NCI-H82 (cell line): ENCODE results near the gene SLC22A5.
"Not testable (repeated sequence)": the region's sequence is repeated elsewhere in the genome, so short reads cannot be mapped to it uniquely, and the experiment has no call there.

Experiments
- DNase-seq: peaks from one replicate; lab custom pipeline; 2025; lab: John Stamatoyannopoulos, UW

The SLC22A5 gene

DNA sequence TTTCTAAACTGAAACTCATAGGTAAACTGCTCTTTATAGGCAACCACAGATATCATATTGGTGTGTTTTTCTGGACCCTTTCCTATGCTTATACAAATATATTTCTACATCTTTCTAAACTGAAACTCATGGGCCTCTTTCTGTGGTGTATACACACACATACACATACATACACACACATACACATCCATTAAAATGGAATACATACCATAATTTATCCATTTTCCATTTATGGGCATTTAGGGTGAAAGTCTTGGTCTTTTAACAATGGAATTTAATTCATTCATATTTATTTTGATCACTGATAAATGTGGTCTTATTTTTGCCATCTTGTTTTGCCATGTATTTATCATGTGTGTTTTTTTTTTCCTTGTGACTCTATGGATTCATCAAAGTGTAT, 44.1 kb downstream of the SLC22A5 start:
- no peak for DNase-seq

- no peak for DNase-seq
These were observed 45.3 kb downstream of the SLC22A5 start for GRCh38 chr5:132414634-132415378.

- DNase-seq, result not testable (repeated sequence)
These were observed 46.0 kb downstream of the SLC22A5 start for GRCh38 chr5:132415516-132415915.

DNA sequence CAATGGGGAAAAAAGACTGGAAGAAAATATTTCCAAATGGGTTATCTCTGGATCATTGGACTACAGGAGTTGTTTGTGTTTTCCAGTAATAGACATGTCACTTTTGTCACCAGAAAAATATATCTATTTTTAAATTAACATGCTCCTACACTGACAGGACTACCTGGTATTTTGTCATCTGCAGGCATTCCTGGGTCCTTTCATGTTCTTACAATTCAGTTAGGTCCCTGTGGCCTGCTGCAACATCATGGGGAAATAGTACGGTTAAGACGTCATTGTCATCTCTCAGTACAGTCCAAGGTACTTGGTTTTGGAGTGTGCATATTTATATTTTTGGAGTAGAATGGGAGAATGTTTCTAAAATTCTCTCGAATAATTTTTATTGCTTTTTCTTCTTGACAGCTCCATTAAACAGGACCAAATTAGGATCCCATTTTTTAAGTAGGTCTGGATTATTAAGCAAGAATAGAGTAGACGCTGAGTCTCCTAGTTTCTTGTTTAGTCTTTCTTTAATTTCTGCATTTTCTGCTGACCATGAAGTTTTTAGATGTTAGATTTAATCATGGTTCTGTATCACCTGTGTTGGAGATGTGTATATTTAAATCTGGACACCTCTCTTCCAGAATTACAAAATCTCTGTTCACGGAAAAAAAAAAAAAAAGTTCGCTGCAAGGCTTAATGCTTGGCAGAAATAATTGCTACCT, 46.9 kb downstream of the SLC22A5 start:
- no peak for DNase-seq

GRCh38 chr5:132417010-132417439, 47.5 kb downstream of the SLC22A5 start:
- peak; percentile 4 for DNase-seq

DNA sequence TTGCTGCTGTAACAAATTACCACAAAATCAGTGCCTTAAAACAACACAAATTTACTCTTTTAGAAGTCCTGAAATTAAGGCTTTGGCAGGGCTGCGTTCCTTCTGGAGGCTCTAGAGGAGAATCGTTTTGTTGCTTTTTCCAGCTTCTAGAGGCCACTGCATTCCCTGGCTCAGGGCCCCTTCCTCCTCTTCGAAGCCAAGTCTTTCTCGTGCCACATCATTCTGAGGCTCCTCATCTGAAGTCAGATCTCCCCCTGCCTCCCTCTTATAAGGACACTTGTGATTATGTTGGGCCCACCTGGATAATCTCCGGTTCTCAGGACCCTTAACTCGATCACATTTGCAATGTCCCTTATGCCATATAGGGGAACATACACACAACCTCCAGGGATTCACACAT, 48.0 kb downstream of the SLC22A5 start:
- peak; percentile 46 for DNase-seq

- no peak for DNase-seq
These were observed 48.5 kb downstream of the SLC22A5 start for GRCh38 chr5:132417889-132418485.

DNA sequence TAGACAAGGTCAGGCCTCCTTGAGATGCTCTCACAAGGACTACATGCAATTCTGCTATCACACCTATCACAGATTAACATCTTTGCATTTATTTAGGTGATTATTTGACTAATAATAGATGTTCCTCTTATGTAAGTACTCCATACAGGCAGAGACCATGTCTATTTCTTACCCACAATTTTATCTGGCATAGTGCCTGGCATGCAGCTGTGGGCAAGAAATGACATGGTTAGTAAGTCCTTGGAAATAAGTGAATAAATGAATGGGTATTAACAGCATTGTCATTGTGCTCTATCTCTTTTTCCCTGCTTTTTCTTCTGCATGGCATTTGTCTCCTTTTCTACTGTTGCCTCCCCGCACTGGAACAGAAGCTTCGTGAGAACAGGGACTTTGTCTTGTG, 49.4 kb downstream of the SLC22A5 start:
- DNase-seq, result no peak

GRCh38 chr5:132419502-132420468, 50.3 kb downstream of the SLC22A5 start:
- DNase-seq, result peak; percentile 76

DNA sequence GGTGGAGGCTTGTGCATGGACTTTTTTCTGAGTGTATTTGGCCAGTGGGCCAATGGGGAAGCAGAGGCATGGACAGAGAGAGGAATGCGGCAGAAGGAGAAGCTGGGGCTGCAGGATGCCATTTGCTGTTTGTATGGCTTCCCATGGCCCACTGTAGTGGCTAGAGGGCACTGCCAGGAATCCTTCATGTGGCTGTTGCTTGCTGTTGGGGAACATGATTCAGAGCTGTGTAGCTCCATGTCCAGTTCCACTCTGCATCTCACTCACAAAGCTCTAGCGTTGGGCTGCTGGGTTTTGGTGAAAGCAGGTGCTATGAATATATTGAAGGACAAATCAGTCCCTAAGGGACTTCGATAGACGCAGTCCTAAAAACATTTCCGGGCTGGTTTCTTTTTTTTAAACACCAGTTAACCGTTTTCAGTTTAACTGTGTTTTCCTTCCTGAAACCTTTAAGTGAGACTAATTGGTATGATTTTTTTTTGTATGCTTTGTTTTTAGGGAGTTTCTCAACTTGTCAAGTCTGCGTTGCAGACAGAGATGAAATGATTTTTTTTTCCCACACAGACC, 51.3 kb downstream of the SLC22A5 start:
- DNase-seq, result no peak

- DNase-seq, result no peak
These were observed 52.0 kb downstream of the SLC22A5 start for GRCh38 chr5:132421462-132421861.

GRCh38 chr5:132422720-132423437, 53.4 kb downstream of the SLC22A5 start:
- peak; percentile 7 for DNase-seq

- no peak for DNase-seq
These were observed 54.0 kb downstream of the SLC22A5 start for GRCh38 chr5:132423438-132423898.

- no peak for DNase-seq
These were observed 54.8 kb downstream of the SLC22A5 start for GRCh38 chr5:132424167-132424880.

DNA sequence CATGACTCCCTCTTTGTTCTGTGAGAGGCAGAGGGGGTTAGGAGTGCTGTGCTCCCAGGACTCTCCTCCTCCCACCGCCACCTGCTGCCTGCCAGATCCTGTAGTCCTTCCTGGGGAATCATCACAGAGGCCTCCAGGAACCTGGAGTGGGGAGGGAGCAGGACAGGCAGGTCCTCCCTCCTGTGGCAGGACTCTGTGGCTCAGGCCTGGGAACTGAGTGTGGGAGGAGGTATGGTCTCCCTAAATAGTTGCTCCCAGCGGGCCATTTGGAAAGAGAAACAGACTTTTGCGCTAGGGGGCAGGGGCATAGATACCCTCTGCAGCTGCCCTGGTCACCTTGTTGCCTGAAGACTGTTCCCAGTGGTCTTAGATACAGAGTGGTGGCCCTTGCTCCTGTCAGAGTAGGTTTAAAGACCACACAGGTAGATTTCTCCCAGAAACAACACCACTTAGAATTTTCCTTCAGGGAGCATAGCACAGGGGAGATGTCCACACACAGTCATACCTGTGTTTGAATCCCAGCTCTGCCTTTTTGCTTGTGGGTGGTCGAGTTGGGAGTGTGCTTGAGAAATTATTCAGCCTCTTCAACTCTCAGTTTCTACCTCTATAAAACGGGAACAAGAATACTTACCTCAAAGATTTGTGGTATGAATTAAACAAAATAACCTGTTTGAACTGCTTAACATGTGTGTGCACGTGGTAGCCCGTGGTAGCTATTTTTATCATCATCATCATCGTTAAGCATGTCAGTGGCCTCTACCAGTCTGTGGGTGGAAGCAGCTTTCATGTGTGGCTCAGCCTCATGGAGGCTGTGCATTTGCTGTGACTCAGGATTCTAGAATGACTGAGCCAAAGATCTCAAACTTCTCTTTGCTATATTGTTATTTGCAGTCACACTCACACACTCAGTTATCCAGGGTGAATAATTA, 55.8 kb downstream of the SLC22A5 start:
- DNase-seq, result no peak

DNA sequence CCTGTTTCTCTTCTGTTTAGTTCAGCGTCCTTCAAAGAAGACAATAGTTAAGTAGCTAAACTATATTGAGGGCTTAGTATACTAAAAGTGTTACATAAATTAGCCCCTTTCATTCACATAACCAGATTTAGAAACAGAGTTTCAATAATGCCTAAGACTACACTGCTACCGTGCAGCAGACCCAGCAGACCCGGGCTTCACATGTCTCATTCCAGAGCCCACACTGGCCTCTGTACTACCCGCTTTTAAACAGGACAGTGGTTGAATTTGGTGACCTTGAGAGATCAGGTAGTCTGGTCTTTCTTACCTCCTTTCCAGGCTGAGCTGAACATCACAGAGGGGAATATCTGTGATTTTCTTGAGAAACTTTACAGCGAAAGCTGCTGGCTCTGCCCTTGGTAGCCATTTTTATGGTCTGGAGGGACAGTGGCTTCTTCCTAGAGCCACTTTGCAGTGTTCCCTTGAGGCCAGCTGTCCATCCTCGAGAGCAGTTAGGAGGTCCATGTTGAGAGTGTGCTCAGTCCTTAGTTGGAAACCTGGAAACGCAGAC, 56.5 kb downstream of the SLC22A5 start:
- no peak for DNase-seq

DNA sequence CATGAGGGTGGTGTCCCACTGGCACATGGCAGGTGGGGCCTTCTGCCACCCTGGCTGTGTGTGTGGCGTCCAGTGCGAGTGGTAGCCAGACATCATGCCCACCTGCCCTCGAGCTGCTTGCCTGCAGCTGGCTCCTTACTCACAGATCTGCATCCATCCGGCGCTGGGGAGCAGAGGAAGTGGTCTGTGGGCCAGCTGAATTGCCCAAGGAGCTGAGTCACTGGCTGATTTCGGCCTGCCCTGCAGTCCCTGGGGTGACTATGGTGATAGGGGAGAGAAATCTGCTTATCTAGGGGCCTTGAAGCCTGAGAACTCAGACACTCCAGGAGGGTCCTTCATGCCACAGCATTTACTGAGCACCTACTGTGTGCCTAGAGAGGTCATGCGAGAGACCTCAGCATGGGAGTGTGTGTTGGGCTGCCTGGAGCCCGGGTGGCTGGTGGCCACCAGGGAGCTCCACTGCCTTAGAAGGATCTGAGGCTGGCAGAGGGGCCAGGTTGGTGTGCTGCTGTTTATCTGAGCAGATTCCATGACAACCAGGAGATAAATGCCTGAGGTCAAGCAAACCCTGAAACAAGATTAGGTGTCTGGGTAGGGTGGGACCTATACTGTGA, 57.1 kb downstream of the SLC22A5 start:
- DNase-seq, result no peak
